DND-41 (cell line): ENCODE results near the gene HLA-DMB.

Source experiments
- EZH2 ChIP-seq: IDR thresholded peaks from 3 replicates; pipeline ENCODE4 v1.6.1; 2012; ENCODE audit warnings: borderline replicate concordance, low read depth, mild to moderate bottlenecking, moderate library complexity, low read length, inconsistent platforms; ENCODE audit not compliant: severe bottlenecking
- TF ChIP-seq, protein P1 (sequence below): IDR thresholded peaks from 2 replicates; pipeline ENCODE4 v1.5.1; 2012; ENCODE audit warnings: borderline replicate concordance, low read length, moderate library complexity, mild to moderate bottlenecking; ENCODE audit not compliant: poor library complexity, severe bottlenecking; ENCODE audit errors: extremely low read depth

DNA sequence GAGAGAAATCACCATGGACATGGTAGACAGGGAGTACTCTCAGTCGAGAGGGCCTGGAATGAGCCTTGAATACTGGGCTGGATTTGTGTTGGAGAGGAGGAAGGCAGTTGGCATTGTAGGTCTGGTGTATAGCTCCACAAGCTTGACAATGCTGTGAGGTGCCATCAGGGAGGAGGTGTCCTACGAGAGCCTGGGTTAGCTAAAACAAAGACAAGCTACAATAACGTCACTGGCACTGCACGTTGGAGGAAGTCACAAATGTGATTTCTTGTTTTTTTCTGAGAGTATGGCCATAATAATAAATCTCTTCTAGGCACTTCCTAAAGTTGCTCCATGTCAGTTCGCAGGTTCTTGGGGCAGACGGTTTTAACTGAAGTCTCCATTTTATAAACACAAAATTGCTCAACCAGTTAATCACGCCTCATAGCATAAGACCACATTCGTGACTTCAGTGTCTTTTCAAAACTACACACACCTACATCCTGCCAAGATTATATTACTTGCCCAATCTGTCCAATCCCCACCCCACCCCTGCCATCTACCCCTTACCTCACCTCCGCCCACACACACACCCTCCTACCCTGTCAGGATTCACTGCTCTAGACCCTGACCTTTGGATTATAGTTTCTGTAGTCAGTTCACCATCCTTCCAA lies 4.4 kb upstream of the HLA-DMB start:
- TF ChIP-seq, protein P1, sequence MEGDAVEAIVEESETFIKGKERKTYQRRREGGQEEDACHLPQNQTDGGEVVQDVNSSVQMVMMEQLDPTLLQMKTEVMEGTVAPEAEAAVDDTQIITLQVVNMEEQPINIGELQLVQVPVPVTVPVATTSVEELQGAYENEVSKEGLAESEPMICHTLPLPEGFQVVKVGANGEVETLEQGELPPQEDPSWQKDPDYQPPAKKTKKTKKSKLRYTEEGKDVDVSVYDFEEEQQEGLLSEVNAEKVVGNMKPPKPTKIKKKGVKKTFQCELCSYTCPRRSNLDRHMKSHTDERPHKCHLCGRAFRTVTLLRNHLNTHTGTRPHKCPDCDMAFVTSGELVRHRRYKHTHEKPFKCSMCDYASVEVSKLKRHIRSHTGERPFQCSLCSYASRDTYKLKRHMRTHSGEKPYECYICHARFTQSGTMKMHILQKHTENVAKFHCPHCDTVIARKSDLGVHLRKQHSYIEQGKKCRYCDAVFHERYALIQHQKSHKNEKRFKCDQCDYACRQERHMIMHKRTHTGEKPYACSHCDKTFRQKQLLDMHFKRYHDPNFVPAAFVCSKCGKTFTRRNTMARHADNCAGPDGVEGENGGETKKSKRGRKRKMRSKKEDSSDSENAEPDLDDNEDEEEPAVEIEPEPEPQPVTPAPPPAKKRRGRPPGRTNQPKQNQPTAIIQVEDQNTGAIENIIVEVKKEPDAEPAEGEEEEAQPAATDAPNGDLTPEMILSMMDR: no peak
- TF ChIP-seq EZH2: no peak
